AG10803 (cell line): ENCODE data around the gene RERE.
A peak's percentile ranks its signal among the peaks of the same experiment; 100 is the strongest.
"Not testable (repeated sequence)": the region's sequence is repeated elsewhere in the genome, so short reads cannot be mapped to it uniquely, and the experiment has no call there.

Source experiments
- DNase-seq: peaks from one replicate; pipeline ENCODE4 v3.0.0; 2010; ENCODE audit warnings: low read depth
- H3K4me3 ChIP-seq: 2 replicates; pipeline ENCODE4 v1.5.1; 2011; ENCODE audit warnings: mild to moderate bottlenecking, low read length, control low read depth
- TF ChIP-seq, protein P1 (sequence below): conservative IDR thresholded peaks from 2 replicates; pipeline ENCODE4 v1.5.1; 2011; ENCODE audit warnings: mild to moderate bottlenecking, low read length, control low read depth, inconsistent platforms

RERE gene

DNA sequence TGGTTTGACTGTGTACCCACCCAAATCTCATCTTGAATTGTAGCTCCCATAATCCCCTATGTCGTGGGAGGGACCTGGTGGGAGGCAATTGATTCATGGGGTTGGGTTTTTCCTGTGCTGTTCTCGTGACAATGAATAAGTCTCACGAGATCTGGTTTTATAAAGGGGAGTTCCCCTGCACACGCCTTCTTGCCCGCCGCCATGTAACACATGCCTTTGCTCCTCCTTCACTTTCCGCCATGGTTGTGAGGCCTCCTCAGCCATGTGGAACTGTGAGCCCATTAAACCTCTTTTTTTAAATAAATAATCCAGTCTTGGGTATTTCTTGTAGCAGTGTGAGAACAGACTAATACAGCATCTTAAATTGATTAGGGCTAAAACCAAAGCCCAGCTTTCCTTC, 22.6 kb upstream of the RERE start:
- H3K4me3 ChIP-seq = no peak overlapping the region
- no peak for DNase-seq
- TF ChIP-seq, protein P1, sequence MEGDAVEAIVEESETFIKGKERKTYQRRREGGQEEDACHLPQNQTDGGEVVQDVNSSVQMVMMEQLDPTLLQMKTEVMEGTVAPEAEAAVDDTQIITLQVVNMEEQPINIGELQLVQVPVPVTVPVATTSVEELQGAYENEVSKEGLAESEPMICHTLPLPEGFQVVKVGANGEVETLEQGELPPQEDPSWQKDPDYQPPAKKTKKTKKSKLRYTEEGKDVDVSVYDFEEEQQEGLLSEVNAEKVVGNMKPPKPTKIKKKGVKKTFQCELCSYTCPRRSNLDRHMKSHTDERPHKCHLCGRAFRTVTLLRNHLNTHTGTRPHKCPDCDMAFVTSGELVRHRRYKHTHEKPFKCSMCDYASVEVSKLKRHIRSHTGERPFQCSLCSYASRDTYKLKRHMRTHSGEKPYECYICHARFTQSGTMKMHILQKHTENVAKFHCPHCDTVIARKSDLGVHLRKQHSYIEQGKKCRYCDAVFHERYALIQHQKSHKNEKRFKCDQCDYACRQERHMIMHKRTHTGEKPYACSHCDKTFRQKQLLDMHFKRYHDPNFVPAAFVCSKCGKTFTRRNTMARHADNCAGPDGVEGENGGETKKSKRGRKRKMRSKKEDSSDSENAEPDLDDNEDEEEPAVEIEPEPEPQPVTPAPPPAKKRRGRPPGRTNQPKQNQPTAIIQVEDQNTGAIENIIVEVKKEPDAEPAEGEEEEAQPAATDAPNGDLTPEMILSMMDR = no peak

DNA sequence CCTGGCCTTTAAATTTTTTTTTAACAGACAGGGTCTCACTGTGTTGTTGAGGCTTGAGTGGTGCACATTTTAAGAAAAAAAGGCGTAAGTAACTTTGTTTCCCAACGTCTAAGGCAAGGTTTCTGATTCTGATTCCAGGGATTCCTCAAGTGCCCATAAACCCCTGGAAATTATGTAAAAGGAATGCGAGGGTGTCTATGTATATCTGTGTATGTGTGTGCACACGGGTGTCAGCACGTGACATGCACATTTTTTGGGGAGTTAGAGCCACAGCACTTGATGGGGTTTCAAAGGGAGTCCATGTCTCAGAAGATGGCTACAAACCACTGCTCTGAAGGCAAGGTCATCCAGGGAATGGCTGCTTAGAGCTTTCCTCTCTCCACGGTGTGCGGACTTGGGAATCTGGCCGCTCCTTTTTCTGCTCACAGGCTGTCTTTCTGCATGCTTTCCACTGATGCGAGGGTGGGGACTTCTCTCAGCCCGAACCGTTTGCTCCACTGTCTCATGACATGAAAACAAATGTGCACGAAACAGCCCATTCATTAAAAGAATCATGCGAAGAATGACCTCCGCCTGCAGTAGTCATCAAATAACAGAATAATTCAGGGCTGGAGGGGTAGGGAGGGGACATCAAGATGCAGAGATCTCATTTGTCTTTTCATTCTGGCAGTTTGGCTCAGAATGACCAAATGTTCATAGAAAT, 18.7 kb upstream of the RERE start:
- peak; percentile 50 for DNase-seq
- TF ChIP-seq, protein P1 = no peak
- no peak overlapping the region for H3K4me3 ChIP-seq

DNA sequence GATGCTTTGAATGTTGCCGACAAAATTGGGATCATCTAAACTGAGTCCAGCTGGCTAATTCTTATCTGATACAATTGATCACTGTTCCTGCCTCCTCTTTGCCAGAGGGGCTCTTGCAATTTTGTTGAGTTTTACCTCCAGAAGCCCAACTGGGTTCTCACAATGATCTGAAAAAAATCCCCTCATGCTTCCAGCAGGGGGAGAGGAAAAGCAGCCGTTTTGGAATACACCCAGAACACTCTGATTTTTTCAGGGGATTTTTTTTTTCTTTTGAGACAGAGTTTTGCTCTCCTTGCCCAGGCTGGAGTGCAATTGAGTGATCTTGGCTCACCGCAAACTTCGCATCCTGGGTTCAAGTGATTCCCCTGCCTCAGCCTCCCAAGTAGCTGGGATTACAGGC, 13.9 kb upstream of the RERE start:
- H3K4me3 ChIP-seq = no peak overlapping the region

DNA sequence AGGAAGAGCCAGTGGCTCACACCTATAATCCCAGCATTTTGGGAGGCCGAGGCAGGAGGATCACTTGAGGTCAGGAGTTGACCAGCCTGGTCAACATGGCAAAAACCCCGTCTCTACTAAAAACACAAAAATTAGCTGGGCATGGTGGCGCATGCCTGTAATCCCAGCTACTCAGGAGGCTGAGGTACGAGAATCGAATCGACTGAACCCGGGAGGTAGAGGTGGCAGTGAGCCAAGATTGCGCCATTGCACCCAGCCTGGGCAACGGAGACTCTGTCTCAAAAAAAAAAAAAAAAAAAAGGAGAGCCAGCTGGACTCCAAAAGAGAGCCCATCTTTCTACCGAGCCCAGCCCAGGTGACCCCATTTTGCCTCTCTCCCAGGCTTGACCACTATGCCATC, 13.3 kb upstream of the RERE start:
- not testable (repeated sequence) for H3K4me3 ChIP-seq, DNase-seq

More for the DNA sequence above, 13.9 kb upstream of the RERE start:
- no peak for DNase-seq
- TF ChIP-seq, protein P1 = peak; percentile 36

DNA sequence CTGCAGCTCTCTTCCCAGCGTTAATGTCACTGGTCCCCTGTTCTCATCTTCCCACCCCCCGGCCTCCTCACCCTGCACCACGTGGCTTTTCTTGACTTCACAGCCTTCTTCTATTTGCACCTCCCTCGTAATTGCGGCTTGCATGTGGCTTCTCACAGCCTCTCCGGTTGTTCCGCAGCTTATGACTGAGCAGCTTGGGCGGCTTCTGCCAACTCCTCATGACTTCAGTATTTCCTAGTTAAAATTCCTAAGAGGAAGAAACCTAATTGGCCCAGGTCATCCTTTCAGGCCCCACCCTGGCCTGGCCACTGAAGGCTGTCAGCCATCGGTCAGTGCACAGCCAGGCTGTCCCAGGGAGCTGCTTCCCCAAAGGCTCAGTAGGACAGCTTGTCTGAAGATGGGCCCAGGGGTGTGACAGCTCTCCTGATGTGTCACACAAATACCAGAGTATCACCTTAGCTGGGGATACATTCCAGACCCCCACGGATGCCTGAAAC, 8.6 kb upstream of the RERE start:
- DNase-seq = peak; percentile 93
- TF ChIP-seq, protein P1 = no peak
- H3K4me3 ChIP-seq = peak overlapping the region; percentile 24

DNA sequence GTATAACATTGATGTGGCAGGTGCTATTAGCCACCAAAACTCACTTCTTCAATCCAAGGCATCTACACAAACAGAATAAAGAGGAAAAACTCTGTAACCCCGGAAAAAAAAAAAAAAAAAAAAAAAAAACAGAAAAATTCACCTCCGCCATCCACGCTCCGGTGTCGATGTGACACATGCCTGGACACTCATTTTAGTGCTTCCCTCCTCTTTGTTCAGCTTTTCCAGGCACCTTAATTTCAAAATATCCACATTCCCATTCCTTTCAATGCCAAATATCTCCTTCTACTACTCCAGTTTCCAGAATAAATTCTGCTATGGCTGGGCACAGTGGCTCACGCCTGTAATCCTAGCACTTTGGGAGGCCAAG, 5.8 kb upstream of the RERE start:
- no peak for DNase-seq
- H3K4me3 ChIP-seq = no peak overlapping the region
- TF ChIP-seq, protein P1 = no peak

DNA sequence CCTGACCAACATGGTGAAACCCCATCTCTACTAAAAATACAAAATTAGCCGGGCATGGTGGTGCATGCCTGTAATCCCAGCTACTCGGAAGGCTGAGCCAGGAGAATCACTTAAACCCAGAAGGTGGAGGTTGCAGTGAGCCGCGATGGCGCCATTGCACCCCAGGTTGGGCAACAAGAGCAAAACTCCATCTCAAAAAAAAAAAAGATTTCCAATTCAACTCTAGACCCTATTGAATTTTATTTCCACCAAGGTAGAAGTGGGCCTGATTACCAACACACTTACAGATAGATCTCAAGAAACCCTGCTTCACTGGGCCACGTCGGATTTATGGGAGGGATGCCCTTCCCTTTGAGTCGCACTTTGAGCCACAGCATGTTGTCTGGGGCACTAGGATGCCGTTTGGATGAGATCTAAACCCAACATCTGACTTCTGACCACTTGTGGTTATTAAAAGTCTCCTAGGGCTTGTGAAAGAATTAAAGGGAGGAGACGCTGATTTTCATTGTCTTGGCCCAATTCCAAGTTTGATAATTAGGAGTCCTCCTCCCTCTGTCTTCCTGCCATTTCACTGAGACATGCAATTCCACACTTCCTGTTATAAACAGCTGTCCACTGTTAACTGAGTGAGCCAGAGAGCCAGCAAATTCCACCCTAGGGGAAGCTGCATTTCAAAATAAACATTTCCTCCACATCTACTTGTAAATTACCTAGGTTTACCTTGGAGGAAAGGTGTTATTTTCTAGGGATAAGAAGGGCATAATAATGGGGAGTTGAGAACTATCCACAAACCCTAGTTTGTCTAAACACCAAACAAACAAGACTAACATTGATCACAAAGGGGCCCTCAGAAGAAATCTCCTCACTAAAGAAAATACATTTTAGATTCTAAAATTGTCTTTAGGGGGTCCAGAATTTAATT, 5.2 kb upstream of the RERE start:
- TF ChIP-seq, protein P1 = no peak
- peak; percentile 97 for DNase-seq
- no peak overlapping the region for H3K4me3 ChIP-seq
